ENCODE measurements around the gene ARRB1.
"Not testable (repeated sequence)": the region's sequence is repeated elsewhere in the genome, so short reads cannot be mapped to it uniquely, and the experiment has no call there.

ARRB1 gene

DNA sequence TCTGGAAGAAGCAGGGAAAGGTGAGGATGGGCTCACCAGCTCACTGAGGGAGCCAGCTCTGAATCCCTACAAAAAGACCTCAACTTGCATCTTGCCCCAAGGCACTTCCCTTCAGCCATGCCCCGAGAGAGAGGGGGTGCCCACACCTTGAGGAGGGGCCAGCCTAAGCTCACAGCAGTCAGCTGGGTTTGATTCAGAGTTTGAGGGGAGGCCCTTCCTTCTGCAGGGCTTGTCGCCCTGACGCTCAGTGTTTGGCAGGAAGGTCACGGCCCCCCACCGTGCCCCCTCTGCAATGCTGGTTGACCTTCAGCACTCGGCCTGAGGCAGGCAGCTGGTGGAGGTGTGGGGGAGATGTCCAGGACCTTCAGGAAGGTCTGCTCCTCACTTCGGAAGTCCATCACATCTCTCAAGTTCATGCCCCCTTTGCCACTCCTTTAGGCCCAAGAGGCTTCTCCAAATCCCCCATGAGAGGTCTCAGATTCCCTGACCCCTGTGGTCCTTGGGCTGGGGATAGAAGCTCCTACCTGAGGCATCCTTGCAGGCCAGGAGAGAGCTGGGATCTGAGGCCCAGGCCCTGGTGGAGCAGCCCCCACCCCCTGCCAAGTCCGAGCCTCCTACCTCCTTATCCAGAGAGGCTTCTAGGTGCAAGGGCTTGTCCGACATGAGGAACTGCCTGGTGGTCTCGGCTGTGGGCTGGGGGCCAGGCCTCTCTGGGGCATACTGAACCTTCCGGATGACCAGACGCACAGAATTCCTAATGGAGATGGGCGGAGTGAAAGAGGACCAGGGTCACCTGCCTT is 73.3 kb downstream of the ARRB1 start:
- no peak overlapping the region for H3K4me3 ChIP-seq (ENCODE audit: low read depth, low read length)
- TF ChIP-seq, protein P1, sequence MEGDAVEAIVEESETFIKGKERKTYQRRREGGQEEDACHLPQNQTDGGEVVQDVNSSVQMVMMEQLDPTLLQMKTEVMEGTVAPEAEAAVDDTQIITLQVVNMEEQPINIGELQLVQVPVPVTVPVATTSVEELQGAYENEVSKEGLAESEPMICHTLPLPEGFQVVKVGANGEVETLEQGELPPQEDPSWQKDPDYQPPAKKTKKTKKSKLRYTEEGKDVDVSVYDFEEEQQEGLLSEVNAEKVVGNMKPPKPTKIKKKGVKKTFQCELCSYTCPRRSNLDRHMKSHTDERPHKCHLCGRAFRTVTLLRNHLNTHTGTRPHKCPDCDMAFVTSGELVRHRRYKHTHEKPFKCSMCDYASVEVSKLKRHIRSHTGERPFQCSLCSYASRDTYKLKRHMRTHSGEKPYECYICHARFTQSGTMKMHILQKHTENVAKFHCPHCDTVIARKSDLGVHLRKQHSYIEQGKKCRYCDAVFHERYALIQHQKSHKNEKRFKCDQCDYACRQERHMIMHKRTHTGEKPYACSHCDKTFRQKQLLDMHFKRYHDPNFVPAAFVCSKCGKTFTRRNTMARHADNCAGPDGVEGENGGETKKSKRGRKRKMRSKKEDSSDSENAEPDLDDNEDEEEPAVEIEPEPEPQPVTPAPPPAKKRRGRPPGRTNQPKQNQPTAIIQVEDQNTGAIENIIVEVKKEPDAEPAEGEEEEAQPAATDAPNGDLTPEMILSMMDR (IDR thresholded peaks at IDR 0.05; ENCODE audit: low read depth, low read length), result no peak
- TF ChIP-seq POLR2A (IDR thresholded peaks at IDR 0.05; ENCODE audit: extremely low read depth, insufficient read length), result no peak
- TF ChIP-seq, protein P2, sequence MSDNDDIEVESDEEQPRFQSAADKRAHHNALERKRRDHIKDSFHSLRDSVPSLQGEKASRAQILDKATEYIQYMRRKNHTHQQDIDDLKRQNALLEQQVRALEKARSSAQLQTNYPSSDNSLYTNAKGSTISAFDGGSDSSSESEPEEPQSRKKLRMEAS (IDR thresholded peaks at IDR 0.05; ENCODE audit: low read depth, low read length), result no peak
- no peak for TF ChIP-seq MYC (IDR thresholded peaks at IDR 0.05; ENCODE audit: low read depth, low read length)
- no peak for DNase-seq (ENCODE audit: low read depth)

GRCh38 chr11:75277211-75277805 is 74.2 kb downstream of the ARRB1 start:
- no peak overlapping the region for H3K4me3 ChIP-seq (ENCODE audit: low read depth, low read length)
- no peak for TF ChIP-seq MYC (IDR thresholded peaks at IDR 0.05; ENCODE audit: low read depth, low read length)
- TF ChIP-seq, protein P1 (IDR thresholded peaks at IDR 0.05; ENCODE audit: low read depth, low read length), result no peak
- TF ChIP-seq, protein P2 (IDR thresholded peaks at IDR 0.05; ENCODE audit: low read depth, low read length), result no peak
- no peak for TF ChIP-seq POLR2A (IDR thresholded peaks at IDR 0.05; ENCODE audit: extremely low read depth, insufficient read length)
- DNase-seq (ENCODE audit: low read depth), result no peak

DNA sequence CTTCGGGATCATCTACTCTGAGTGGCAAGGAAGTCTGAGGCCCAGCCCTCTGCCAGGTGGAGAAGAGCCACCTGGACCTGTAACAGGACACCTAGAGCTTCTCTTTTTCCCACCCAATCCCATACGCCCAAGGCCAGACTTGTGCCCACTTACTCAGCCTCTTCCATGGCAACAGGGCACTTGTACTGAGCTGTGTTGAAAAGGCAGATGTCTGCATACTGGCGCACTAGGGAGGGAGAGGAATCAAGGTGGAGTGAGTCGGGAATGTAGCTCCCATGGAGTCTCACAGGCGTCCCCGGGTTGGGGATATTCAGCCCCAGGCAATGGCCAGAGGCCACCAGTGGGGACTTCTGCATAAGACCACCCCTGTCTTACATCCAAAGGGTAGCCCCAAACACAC is 74.8 kb downstream of the ARRB1 start:
- no peak for TF ChIP-seq MYC (IDR thresholded peaks at IDR 0.05; ENCODE audit: low read depth, low read length)
- DNase-seq (ENCODE audit: low read depth), result no peak

GRCh38 chr11:75276186-75276585 is 75.3 kb downstream of the ARRB1 start:
- no peak for DNase-seq (ENCODE audit: low read depth)
- no peak overlapping the region for H3K4me3 ChIP-seq (ENCODE audit: low read depth, low read length)
- TF ChIP-seq, protein P1 (IDR thresholded peaks at IDR 0.05; ENCODE audit: low read depth, low read length), result no peak

More for the DNA sequence above, 74.8 kb downstream of the ARRB1 start:
- H3K4me3 ChIP-seq (ENCODE audit: low read depth, low read length), result no peak overlapping the region

- peak; percentile 51 for DNase-seq (ENCODE audit: low read depth)
- H3K4me3 ChIP-seq (ENCODE audit: low read depth, low read length), result no peak overlapping the region
- TF ChIP-seq MYC (IDR thresholded peaks at IDR 0.05; ENCODE audit: low read depth, low read length) (no peak), POLR2A (IDR thresholded peaks at IDR 0.05; ENCODE audit: extremely low read depth, insufficient read length) (no peak)
- TF ChIP-seq, protein P2 (IDR thresholded peaks at IDR 0.05; ENCODE audit: low read depth, low read length), result no peak; the same call in 1 of the 2 replicates
- TF ChIP-seq, protein P1 (IDR thresholded peaks at IDR 0.05; ENCODE audit: low read depth, low read length), result no peak
Measured at GRCh38 chr11:75275581-75275980, 75.9 kb downstream of the ARRB1 start.

DNA sequence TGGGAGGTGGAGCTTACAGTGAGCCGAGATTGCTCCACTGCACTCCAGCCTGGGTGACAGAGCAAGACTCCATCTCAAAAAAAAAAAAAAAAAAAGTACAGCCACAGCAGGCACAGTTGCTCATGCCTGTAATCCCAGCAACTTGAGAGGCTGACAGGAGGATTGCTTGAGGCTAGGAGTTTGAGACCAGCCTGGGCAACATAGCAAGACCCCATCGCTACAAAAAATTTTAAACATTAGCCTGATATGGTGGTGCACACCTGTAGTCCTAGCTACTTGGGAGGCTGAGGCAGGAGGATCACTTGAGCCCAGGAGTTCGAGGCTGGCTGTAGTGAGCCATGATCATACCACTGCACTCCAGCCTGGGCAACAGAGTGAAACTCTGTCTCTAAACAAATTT is 76.7 kb downstream of the ARRB1 start:
- not testable (repeated sequence) for H3K4me3 ChIP-seq (ENCODE audit: low read depth, low read length); DNase-seq (ENCODE audit: low read depth)
